Measurements from ENCODE around the gene TRIM7.
A peak's percentile ranks its signal among the peaks of the same experiment; 100 is the strongest.

TRIM7 gene

DNA sequence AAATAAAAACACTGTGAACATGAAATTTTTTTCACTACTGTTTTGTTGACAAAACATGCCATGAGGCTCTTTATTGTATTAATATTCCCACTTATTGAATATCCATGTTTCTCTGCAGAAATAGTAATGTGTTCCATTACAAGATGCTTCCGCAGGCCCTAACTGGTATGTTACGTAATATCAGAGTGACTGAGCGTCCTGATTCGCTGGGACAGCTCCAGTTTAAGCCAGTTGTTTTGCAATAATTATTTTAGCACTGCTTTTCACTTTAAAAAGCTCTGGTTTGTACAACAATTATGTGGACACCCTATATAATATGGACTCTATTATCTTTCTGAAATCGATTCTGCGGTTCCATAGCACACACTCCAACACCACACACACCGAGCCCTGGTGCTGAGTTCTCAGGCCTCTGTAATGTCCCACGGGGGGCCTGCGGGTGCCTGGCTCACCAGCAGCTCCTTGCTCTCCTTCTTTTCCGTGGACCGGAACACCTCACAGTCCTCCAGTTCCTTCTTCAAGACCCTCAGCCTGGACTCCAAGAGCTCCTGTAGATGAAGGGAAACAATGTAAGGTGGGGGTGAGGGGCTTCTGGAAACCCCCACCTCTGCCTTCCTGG, 1.8 kb downstream of the TRIM7 start:
- H3K4me3 ChIP-seq (ENCODE audit: low read depth, low read length), result no peak overlapping the region
- TF ChIP-seq MYC (IDR thresholded peaks at IDR 0.05; ENCODE audit: low read depth, low read length), result no peak
- TF ChIP-seq POLR2A (IDR thresholded peaks at IDR 0.05; ENCODE audit: extremely low read depth, insufficient read length), result no peak
- TF ChIP-seq, protein P1, sequence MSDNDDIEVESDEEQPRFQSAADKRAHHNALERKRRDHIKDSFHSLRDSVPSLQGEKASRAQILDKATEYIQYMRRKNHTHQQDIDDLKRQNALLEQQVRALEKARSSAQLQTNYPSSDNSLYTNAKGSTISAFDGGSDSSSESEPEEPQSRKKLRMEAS (IDR thresholded peaks at IDR 0.05; ENCODE audit: low read depth, low read length), result no peak
- no peak for TF ChIP-seq CTCF (IDR thresholded peaks at IDR 0.05; ENCODE audit: low read depth, low read length)
- peak; percentile 78 for DNase-seq (ENCODE audit: low read depth)

DNA sequence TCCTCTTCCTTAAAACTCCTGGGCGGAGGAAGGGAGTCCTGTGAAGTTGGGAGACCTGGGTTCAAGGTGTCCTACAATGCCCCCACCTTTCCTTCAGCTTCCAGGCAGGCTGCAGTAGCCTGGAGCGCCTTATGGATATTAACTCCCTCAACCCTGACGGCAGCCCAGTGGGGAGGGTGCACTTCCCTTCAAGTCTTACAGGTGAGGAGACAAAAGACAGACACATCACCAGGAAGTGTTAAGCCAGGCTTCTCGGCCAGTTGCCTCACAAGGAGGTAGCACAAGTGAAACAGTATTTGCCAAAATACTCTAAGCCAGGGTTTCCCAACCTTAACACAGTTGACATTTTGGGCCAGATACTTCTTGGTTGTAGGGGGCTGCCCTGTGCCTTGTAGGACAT, 4.2 kb downstream of the TRIM7 start:
- TF ChIP-seq CTCF (IDR thresholded peaks at IDR 0.05; ENCODE audit: low read depth, low read length) (no peak), MYC (IDR thresholded peaks at IDR 0.05; ENCODE audit: low read depth, low read length) (no peak), POLR2A (IDR thresholded peaks at IDR 0.05; ENCODE audit: extremely low read depth, insufficient read length) (no peak)
- TF ChIP-seq, protein P1 (IDR thresholded peaks at IDR 0.05; ENCODE audit: low read depth, low read length), result no peak
- DNase-seq (ENCODE audit: low read depth), result no peak
- H3K4me3 ChIP-seq (ENCODE audit: low read depth, low read length), result no peak overlapping the region

DNA sequence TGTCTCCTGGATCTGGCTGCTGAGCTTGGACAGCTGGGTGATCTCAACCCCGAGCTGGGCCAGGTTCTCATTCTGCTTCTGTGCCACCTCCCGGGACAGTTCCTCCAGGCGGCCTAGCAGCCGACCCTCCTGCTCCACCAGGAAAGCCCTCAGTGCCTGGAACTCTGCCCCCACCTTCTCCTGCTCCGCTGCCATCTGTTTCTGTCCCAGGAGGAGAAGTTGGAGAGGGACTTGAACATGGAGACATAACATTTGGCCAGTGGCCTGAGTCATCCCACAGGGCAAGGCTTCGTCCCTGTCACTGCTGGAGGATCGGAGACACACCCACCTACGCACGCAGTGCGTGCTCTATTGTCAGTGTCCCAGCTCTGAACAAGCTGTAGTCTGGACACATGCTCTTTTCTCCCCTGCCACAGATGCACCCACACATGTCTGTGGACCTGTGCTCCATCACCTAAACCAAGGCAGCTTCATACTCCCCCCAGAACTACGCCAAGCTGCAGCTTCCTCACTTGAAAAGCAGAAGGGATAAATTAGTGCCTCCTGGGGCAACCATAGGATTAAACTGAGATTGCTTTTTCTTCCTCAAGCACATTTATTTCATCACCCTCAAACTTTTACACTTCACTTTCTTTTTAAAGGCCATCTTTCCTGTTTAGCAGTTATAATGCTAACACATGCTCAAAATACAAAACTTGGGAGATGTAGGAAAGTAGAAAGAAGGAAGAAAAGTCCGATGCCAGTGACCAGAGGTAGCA, 4.9 kb downstream of the TRIM7 start:
- TF ChIP-seq, protein P1 (IDR thresholded peaks at IDR 0.05; ENCODE audit: low read depth, low read length), result no peak
- TF ChIP-seq CTCF (IDR thresholded peaks at IDR 0.05; ENCODE audit: low read depth, low read length), result no peak
- TF ChIP-seq MYC (IDR thresholded peaks at IDR 0.05; ENCODE audit: low read depth, low read length), result no peak
- TF ChIP-seq POLR2A (IDR thresholded peaks at IDR 0.05; ENCODE audit: extremely low read depth, insufficient read length), result no peak
- H3K4me3 ChIP-seq (ENCODE audit: low read depth, low read length), result no peak overlapping the region
- no peak for DNase-seq (ENCODE audit: low read depth)

DNA sequence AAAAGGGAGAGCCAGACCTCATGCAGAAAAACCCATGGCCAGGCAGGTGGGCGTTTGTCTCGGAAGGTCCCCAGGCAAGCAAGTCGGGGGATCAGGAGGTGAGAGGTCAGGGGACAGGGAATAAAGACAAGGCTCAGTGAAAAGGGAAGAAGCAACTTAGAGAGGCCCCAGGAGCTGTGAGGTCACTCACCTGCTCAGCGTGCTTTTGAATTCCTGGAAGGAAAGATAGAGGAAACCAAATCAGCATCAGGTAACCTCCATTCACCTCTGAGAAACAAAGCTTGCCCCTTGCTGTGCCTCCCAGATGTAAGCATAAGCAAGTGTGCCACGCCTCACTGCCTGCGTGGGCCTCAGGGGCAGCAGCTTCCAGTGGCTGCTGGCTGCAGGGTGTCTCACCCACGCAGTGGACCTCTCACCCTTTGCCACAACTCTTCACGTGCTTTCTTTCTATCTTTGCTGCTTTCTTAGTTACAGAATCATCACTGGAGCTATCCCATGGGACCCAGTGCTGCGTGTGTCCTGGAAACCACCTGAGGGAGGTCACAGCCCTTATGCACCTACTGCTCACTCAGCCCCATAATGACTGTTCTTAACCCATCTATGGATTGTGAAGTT, 6.0 kb downstream of the TRIM7 start:
- no peak for TF ChIP-seq MYC (IDR thresholded peaks at IDR 0.05; ENCODE audit: low read depth, low read length)
- TF ChIP-seq, protein P1 (IDR thresholded peaks at IDR 0.05; ENCODE audit: low read depth, low read length), result no peak
- no peak for TF ChIP-seq POLR2A (IDR thresholded peaks at IDR 0.05; ENCODE audit: extremely low read depth, insufficient read length)
- no peak overlapping the region for H3K4me3 ChIP-seq (ENCODE audit: low read depth, low read length)
- no peak for DNase-seq (ENCODE audit: low read depth)

DNA sequence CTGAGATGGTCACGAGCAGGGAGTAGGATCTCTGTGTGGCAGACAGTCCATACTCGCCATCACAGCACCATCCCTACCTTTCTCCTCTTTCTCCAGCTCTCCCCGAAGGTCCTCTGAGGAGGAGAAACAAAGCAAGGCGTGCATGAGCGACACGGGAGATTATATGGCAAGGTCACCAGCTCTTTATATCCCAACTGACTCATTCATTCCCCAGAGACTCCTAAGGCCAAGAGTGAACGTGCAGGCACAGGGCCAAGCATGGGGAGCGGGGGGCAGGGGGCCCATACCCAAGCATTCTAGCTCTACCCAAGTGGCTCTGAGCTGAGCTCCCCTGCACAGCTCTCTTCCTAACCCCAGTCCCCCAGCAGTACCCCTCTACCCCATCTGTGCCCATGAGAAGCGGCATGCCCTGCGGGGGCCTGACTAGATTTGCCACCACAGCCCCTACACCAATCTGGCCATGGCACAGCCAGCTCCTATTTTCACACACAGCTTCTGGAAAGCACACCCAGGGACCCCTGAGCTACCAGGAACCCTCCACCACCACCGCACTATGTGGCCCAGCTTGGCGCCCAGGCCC, 6.8 kb downstream of the TRIM7 start:
- peak; percentile 53 for DNase-seq (ENCODE audit: low read depth)
- TF ChIP-seq POLR2A (IDR thresholded peaks at IDR 0.05; ENCODE audit: extremely low read depth, insufficient read length) (no peak), CTCF (IDR thresholded peaks at IDR 0.05; ENCODE audit: low read depth, low read length) (no peak), MYC (IDR thresholded peaks at IDR 0.05; ENCODE audit: low read depth, low read length) (no peak)
- TF ChIP-seq, protein P1 (IDR thresholded peaks at IDR 0.05; ENCODE audit: low read depth, low read length), result no peak
- H3K4me3 ChIP-seq (ENCODE audit: low read depth, low read length), result no peak overlapping the region

Measured in NB4 (cell line).